ENCODE measurements around the gene LYSMD3. TPM values are rescaled to one million over a fixed set of nuclear protein-coding genes. Genes with fewer than 3 reads are reported as not detected.

The LYSMD3 gene
- polyA plus RNA-seq, 1 donor (not counting 4 experiments of a cell fraction or from before 2014, with no cell fraction given): 18.9 TPM

GRCh38 chr5:90545511-90545910 is 16.1 kb upstream of the LYSMD3 start:
- Histone ChIP-seq H3K4me2 (ENCODE audit: control insufficient read depth, extremely low read depth, insufficient read depth, low read depth, low read length) (no peak overlapping the region), H3K4me3 (ENCODE audit: control insufficient read depth in 2 of 3, extremely low read depth in 1 of 3, insufficient read depth in 2 of 3, low read depth in 1 of 3, low read length in 3 of 3) (no peak overlapping the region), H3K27ac (ENCODE audit: control insufficient read depth, insufficient read depth, low read length) (no peak overlapping the region), H3K9me1 (ENCODE audit: control insufficient read depth, extremely low read depth, insufficient read depth, low read length) (no peaks in the 10 kb centered on the region), H3K9me3 (ENCODE audit: control insufficient read depth, low read depth, low read length) (no peaks in the 10 kb centered on the region), H3K27me3 (ENCODE audit: control insufficient read depth, extremely low read depth, insufficient read depth, low read length) (peaks cover 5% of the 10 kb centered on the region), H2AFZ (ENCODE audit: control insufficient read depth, low read length) (no peak overlapping the region), H3K36me3 (ENCODE audit: control insufficient read depth in 2 of 2, extremely low read depth in 1 of 2, insufficient read depth in 2 of 2, low read length in 2 of 2) (no peaks in the 10 kb centered on the region), H3K9ac (ENCODE audit: control insufficient read depth, extremely low read depth, insufficient read depth, low read length) (no peak overlapping the region), H4K20me1 (ENCODE audit: control insufficient read depth, extremely low read depth, insufficient read depth, low read length) (no peaks in the 10 kb centered on the region), H3K4me1 (ENCODE audit: control insufficient read depth, extremely low read depth, insufficient read depth, low read length) (no peaks in the 10 kb centered on the region), H3K79me2 (ENCODE audit: control insufficient read depth, insufficient read depth, low read length) (no peaks in the 10 kb centered on the region)
- dilution Hi-C loops (cut with MboI; ENCODE audit: extremely low pct_ligation_motif_present, low sequenced_read_pairs): no loop called here
- DNase-seq (ENCODE audit: low read depth, low spot score) (no peak), FAIRE-seq (no peak)
- TF ChIP-seq EZH2 (IDR thresholded peaks at IDR 0.05; ENCODE audit: low read length): no peak
- TF ChIP-seq CTCF (optimal IDR thresholded peaks at IDR 0.05 in 1 of 3, IDR thresholded peaks at IDR 0.05 in 1 of 3, conservative IDR thresholded peaks at IDR 0.05 in 1 of 3; ENCODE audit: extremely low read depth in 1 of 3, insufficient read depth in 2 of 3, low read length in 3 of 3): no peak

GRCh38 chr5:90542827-90543519 is 13.6 kb upstream of the LYSMD3 start:
- Histone ChIP-seq H3K79me2 (ENCODE audit: control insufficient read depth, insufficient read depth, low read length) (no peaks in the 10 kb centered on the region), H3K27ac (ENCODE audit: control insufficient read depth, insufficient read depth, low read length) (no peak overlapping the region), H3K4me2 (ENCODE audit: control insufficient read depth, extremely low read depth, insufficient read depth, low read depth, low read length) (no peak overlapping the region), H3K4me3 (ENCODE audit: control insufficient read depth in 2 of 3, extremely low read depth in 1 of 3, insufficient read depth in 2 of 3, low read depth in 1 of 3, low read length in 3 of 3) (no peak overlapping the region), H3K27me3 (ENCODE audit: control insufficient read depth, extremely low read depth, insufficient read depth, low read length) (peaks cover 5% of the 10 kb centered on the region), H3K36me3 (ENCODE audit: control insufficient read depth in 2 of 2, extremely low read depth in 1 of 2, insufficient read depth in 2 of 2, low read length in 2 of 2) (no peaks in the 10 kb centered on the region), H3K9ac (ENCODE audit: control insufficient read depth, extremely low read depth, insufficient read depth, low read length) (no peak overlapping the region), H4K20me1 (ENCODE audit: control insufficient read depth, extremely low read depth, insufficient read depth, low read length) (no peaks in the 10 kb centered on the region), H3K9me3 (ENCODE audit: control insufficient read depth, low read depth, low read length) (no peaks in the 10 kb centered on the region), H3K4me1 (ENCODE audit: control insufficient read depth, extremely low read depth, insufficient read depth, low read length) (no peaks in the 10 kb centered on the region), H3K9me1 (ENCODE audit: control insufficient read depth, extremely low read depth, insufficient read depth, low read length) (no peaks in the 10 kb centered on the region), H2AFZ (ENCODE audit: control insufficient read depth, low read length) (no peak overlapping the region)
- TF ChIP-seq CTCF (optimal IDR thresholded peaks at IDR 0.05 in 1 of 3, IDR thresholded peaks at IDR 0.05 in 1 of 3, conservative IDR thresholded peaks at IDR 0.05 in 1 of 3; ENCODE audit: extremely low read depth in 1 of 3, insufficient read depth in 2 of 3, low read length in 3 of 3) (no peak), EZH2 (IDR thresholded peaks at IDR 0.05; ENCODE audit: low read length) (no peak)
- DNase-seq (ENCODE audit: low read depth, low spot score) (no peak), FAIRE-seq (no peak)
- dilution Hi-C loops (cut with MboI; ENCODE audit: extremely low pct_ligation_motif_present, low sequenced_read_pairs): no loop called here
